ENCODE results near the gene TP63.

DNA sequence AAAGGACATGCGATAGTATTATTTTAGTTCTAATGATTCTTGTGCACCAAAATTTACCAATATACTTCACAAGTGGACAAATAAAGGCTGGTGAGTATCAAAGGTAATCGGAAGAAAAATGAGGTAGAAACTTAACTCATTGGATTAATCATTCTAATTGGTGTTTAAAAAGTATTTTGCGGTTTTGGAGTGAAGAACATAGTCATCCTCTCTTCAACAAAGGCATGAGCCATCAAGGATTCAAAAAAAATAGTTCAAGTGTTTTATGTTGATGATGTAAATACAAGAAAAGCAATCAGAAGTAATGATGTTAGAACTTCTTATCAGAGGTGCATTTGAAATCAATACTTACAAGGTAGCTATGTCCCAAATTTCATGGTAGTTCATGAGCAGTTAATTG, 268.0 kb downstream of the TP63 start:
- TF ChIP-seq POLR2AphosphoS5 (IDR thresholded peaks at IDR 0.05): no peak
- TF ChIP-seq CTCF (IDR thresholded peaks at IDR 0.05; ENCODE audit: poor library complexity, severe bottlenecking): no peak
- TF ChIP-seq, protein P1, sequence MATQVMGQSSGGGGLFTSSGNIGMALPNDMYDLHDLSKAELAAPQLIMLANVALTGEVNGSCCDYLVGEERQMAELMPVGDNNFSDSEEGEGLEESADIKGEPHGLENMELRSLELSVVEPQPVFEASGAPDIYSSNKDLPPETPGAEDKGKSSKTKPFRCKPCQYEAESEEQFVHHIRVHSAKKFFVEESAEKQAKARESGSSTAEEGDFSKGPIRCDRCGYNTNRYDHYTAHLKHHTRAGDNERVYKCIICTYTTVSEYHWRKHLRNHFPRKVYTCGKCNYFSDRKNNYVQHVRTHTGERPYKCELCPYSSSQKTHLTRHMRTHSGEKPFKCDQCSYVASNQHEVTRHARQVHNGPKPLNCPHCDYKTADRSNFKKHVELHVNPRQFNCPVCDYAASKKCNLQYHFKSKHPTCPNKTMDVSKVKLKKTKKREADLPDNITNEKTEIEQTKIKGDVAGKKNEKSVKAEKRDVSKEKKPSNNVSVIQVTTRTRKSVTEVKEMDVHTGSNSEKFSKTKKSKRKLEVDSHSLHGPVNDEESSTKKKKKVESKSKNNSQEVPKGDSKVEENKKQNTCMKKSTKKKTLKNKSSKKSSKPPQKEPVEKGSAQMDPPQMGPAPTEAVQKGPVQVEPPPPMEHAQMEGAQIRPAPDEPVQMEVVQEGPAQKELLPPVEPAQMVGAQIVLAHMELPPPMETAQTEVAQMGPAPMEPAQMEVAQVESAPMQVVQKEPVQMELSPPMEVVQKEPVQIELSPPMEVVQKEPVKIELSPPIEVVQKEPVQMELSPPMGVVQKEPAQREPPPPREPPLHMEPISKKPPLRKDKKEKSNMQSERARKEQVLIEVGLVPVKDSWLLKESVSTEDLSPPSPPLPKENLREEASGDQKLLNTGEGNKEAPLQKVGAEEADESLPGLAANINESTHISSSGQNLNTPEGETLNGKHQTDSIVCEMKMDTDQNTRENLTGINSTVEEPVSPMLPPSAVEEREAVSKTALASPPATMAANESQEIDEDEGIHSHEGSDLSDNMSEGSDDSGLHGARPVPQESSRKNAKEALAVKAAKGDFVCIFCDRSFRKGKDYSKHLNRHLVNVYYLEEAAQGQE (IDR thresholded peaks at IDR 0.05; ENCODE audit: borderline replicate concordance): no peak
- TF ChIP-seq EZH2 (IDR thresholded peaks at IDR 0.05; ENCODE audit: borderline replicate concordance, insufficient read depth, low read length, poor library complexity, severe bottlenecking): no peak
- no peak for TF ChIP-seq TAF1 (IDR thresholded peaks at IDR 0.05; ENCODE audit: low read depth)
- TF ChIP-seq SMC3 (conservative IDR thresholded peaks at IDR 0.05; ENCODE audit: poor library complexity): no peak
